ENCODE data around the gene MRPS2.
"Not testable (repeated sequence)": the region's sequence is repeated elsewhere in the genome, so short reads cannot be mapped to it uniquely, and the experiment has no call there.

The MRPS2 gene

DNA sequence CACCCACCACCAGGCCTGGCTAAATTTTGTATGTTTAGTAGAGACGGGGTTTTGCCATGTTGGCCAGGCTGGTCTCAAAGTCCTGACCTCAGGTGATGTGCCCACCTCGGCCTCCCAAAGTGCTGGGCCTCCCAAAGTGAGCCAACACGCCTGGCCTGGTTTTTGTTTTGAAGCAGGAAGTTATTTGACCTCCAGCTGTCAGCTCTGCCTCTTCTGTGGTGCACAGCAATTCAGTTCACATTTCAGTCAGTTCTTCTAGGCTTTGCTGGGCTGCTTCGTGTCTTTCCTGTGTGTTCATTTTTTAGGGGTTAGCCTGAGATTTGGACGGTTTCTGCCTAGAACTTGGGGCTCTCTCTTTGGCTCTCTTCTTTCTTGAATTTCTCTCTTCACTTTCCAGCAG, 29.7 kb downstream of the MRPS2 start:
- in situ Hi-C loops (cut with HindIII; ENCODE audit: low pct_ligation_motif_present, low sequenced_read_pairs): no loop called here
- DNase-seq: no peak
- H3K4me3 ChIP-seq (ENCODE audit: low read depth, low read length): no peak overlapping the region

GRCh38 chr9:135531096-135531495, 30.6 kb downstream of the MRPS2 start:
- TF ChIP-seq CTCF (IDR thresholded peaks at IDR 0.05; ENCODE audit: low read depth, low read length, missing control alignments): no peak
- Histone ChIP-seq H3K4me3 (ENCODE audit: low read depth, low read length) (no peak overlapping the region), H3K27me3 (replicated peaks) (no peaks in the 10 kb centered on the region), H3K27ac (no peak overlapping the region), H3K36me3 (replicated peaks) (no peaks in the 10 kb centered on the region)
- in situ Hi-C loops (cut with HindIII; ENCODE audit: low pct_ligation_motif_present, low sequenced_read_pairs): no loop called here
- no peak for DNase-seq

More for the DNA sequence above, 29.7 kb downstream of the MRPS2 start:
- Histone ChIP-seq H3K27me3 (replicated peaks) (no peaks in the 10 kb centered on the region), H3K27ac (no peak overlapping the region), H3K36me3 (replicated peaks) (no peaks in the 10 kb centered on the region)
- TF ChIP-seq CTCF (IDR thresholded peaks at IDR 0.05; ENCODE audit: low read depth, low read length, missing control alignments): no peak

DNA sequence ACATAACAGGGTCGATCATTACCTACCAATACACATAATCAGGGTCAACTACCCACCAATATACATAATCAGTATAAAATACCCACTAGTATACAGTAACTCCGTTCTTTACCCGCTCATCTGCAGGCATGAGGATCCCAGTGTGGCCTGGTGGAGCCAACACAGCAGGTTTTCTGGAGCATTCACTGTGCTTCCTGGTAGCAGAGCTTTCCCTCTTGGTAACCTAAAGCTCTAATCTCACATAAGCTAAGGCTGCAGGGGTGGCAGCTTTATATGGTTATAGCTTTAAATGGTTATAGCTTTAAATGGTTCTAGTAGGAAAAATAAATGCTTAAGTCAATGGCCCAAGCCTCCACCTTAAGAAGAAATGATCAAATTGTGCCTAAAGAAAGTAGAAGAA, 32.6 kb downstream of the MRPS2 start:
- Histone ChIP-seq H3K27ac (no peak overlapping the region), H3K4me3 (ENCODE audit: low read depth, low read length) (no peak overlapping the region), H3K36me3 (replicated peaks) (no peaks in the 10 kb centered on the region), H3K27me3 (replicated peaks) (no peaks in the 10 kb centered on the region)
- no peak for TF ChIP-seq CTCF (IDR thresholded peaks at IDR 0.05; ENCODE audit: low read depth, low read length, missing control alignments)
- in situ Hi-C loops (cut with HindIII; ENCODE audit: low pct_ligation_motif_present, low sequenced_read_pairs): no loop called here
- DNase-seq: no peak

GRCh38 chr9:135533674-135534073, 33.2 kb downstream of the MRPS2 start:
- no peak for DNase-seq
- Histone ChIP-seq H3K27me3 (replicated peaks) (no peaks in the 10 kb centered on the region), H3K4me3 (ENCODE audit: low read depth, low read length) (no peak overlapping the region), H3K36me3 (replicated peaks) (no peaks in the 10 kb centered on the region), H3K27ac (no peak overlapping the region)
- in situ Hi-C loops (cut with HindIII; ENCODE audit: low pct_ligation_motif_present, low sequenced_read_pairs): no loop called here
- TF ChIP-seq CTCF (IDR thresholded peaks at IDR 0.05; ENCODE audit: low read depth, low read length, missing control alignments): no peak

DNA sequence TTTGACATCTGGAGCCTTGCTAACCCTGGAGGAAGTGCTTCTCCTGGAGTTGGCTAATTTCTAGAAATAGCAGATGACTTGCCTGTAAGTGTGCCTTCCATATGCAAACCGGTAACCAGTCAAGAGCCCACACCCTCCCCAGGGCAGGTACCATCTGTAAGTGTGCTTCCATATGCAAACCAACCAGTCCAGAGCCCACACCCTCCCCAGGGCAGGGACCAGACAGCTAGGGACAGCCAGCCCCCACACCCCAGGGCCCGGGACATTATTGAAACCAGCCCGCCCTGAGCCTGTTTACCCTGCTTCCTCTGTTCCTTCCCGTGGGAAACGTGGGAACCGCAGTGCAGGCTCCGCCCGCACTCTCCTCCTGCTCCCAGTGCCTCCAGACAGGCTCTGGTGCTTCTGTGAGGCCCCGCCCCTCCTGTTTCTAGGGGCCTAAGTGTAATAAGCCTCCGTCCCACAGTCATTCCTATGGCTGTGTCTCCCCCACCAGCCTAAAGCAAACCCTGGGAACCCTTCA, 33.8 kb downstream of the MRPS2 start:
- in situ Hi-C loops (cut with HindIII; ENCODE audit: low pct_ligation_motif_present, low sequenced_read_pairs); H3K4me3 ChIP-seq (ENCODE audit: low read depth, low read length); H3K27me3 ChIP-seq (replicated peaks); H3K36me3 ChIP-seq (replicated peaks): not testable (repeated sequence)
- peak; percentile 48 for DNase-seq
- peak overlapping the region; percentile 10 for H3K27ac ChIP-seq

DNA sequence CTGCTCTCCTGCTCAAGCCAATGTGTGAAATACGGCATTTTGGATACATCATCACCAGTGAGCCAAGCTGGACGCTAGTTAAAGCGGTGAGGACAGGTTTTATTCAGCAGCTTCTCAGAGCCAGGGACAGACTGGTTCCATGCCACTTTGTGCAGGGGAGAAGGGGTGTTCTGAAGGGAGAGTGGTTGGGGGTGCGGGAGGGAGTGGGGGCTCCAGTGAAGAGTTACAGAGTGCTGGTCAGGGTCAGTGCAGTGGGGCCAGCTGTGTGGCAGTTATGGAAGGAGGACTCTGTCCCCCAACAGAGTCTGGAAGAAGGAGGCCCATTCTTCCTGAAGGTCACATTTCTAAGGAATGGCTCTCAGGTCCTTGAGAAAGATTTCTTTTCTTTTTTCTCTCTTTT, 34.3 kb downstream of the MRPS2 start:
- DNase-seq; H3K4me3 ChIP-seq (ENCODE audit: low read depth, low read length); H3K27ac ChIP-seq; in situ Hi-C loops (cut with HindIII; ENCODE audit: low pct_ligation_motif_present, low sequenced_read_pairs); H3K36me3 ChIP-seq (replicated peaks); H3K27me3 ChIP-seq (replicated peaks): not testable (repeated sequence)

DNA sequence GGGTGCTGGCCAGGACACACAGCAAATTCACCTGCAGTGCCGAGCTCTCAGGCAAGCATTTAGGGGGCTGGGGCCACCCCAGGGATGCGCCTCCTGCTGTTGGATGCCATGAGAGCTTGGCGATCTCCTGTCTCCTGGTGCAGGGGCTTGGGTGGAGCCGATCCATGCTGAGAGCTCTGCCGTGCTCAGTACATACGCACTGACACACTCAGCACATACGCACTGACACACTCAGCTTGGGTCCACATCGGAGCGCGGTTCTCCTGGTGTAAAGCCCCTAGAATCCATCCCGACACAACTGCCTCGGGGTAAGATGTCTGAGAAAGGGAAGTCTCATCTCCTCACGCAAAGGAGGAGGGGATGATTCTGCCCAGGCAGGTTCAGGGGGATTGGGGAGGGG, 35.1 kb downstream of the MRPS2 start:
- H3K27ac ChIP-seq; H3K36me3 ChIP-seq (replicated peaks); H3K27me3 ChIP-seq (replicated peaks); H3K4me3 ChIP-seq (ENCODE audit: low read depth, low read length); DNase-seq; in situ Hi-C loops (cut with HindIII; ENCODE audit: low pct_ligation_motif_present, low sequenced_read_pairs): not testable (repeated sequence)

Measured in brain microvascular endothelial cell (primary cell).